ENCODE measurements around the gene GPR142. TPM values are rescaled to one million over a fixed set of nuclear protein-coding genes. Genes with fewer than 3 reads are reported as not detected.

The GPR142 gene
- total RNA-seq, 1 donor from 2014 or later, result 20.7 TPM

- Mint-ChIP-seq H3K4me1 (ENCODE audit: low read depth, unreplicated experiment) (peaks cover 16% of the 10 kb centered on the region), H3K36me3 (ENCODE audit: unreplicated experiment) (no peaks in the 10 kb centered on the region), H3K4me3 (ENCODE audit: unreplicated experiment) (no peak overlapping the region), H3K27ac (ENCODE audit: unreplicated experiment) (no peak overlapping the region), H3K27me3 (ENCODE audit: unreplicated experiment) (peaks cover 11% of the 10 kb centered on the region), H3K9me3 (ENCODE audit: unreplicated experiment) (peaks cover 1% of the 10 kb centered on the region)
- no peak for DNase-seq
- no peak for TF ChIP-seq CTCF (IDR thresholded peaks at IDR 0.05; ENCODE audit: partially characterized antibody, unreplicated experiment)
Observed at GRCh38 chr17:74408262-74408661, 41.0 kb downstream of the GPR142 start.

GRCh38 chr17:74408815-74409214 is 41.5 kb downstream of the GPR142 start:
- Mint-ChIP-seq H3K27me3 (ENCODE audit: unreplicated experiment) (peaks cover 10% of the 10 kb centered on the region), H3K27ac (ENCODE audit: unreplicated experiment) (no peak overlapping the region), H3K9me3 (ENCODE audit: unreplicated experiment) (peaks cover 1% of the 10 kb centered on the region), H3K4me1 (ENCODE audit: low read depth, unreplicated experiment) (peaks cover 11% of the 10 kb centered on the region), H3K4me3 (ENCODE audit: unreplicated experiment) (no peak overlapping the region), H3K36me3 (ENCODE audit: unreplicated experiment) (no peaks in the 10 kb centered on the region)
- TF ChIP-seq CTCF (IDR thresholded peaks at IDR 0.05; ENCODE audit: partially characterized antibody, unreplicated experiment), result no peak
- no peak for DNase-seq

GRCh38 chr17:74410001-74410443 is 42.7 kb downstream of the GPR142 start:
- H3K9me3 Mint-ChIP-seq (ENCODE audit: unreplicated experiment), result no peaks in the 10 kb centered on the region
- H3K4me3 Mint-ChIP-seq (ENCODE audit: unreplicated experiment), result no peak overlapping the region
- no peak for TF ChIP-seq CTCF (IDR thresholded peaks at IDR 0.05; ENCODE audit: partially characterized antibody, unreplicated experiment)
- no peak for DNase-seq
- no peak overlapping the region for H3K27ac Mint-ChIP-seq (ENCODE audit: unreplicated experiment)
- H3K4me1 Mint-ChIP-seq (ENCODE audit: low read depth, unreplicated experiment), result peaks cover 4% of the 10 kb centered on the region
- no peaks in the 10 kb centered on the region for H3K36me3 Mint-ChIP-seq (ENCODE audit: unreplicated experiment)
- H3K27me3 Mint-ChIP-seq (ENCODE audit: unreplicated experiment), result peaks cover 11% of the 10 kb centered on the region

- no peaks in the 10 kb centered on the region for H3K9me3 Mint-ChIP-seq (ENCODE audit: unreplicated experiment)
- no peak overlapping the region for H3K4me3 Mint-ChIP-seq (ENCODE audit: unreplicated experiment)
- H3K27ac Mint-ChIP-seq (ENCODE audit: unreplicated experiment), result no peak overlapping the region
- H3K36me3 Mint-ChIP-seq (ENCODE audit: unreplicated experiment), result no peaks in the 10 kb centered on the region
- DNase-seq, result no peak
- peaks cover 8% of the 10 kb centered on the region for H3K27me3 Mint-ChIP-seq (ENCODE audit: unreplicated experiment)
- H3K4me1 Mint-ChIP-seq (ENCODE audit: low read depth, unreplicated experiment), result peaks cover 6% of the 10 kb centered on the region
- TF ChIP-seq CTCF (IDR thresholded peaks at IDR 0.05; ENCODE audit: partially characterized antibody, unreplicated experiment), result no peak
Observed at GRCh38 chr17:74412581-74412980, 45.3 kb downstream of the GPR142 start.

GRCh38 chr17:74413491-74413890 is 46.2 kb downstream of the GPR142 start:
- no peak for DNase-seq
- Mint-ChIP-seq H3K36me3 (ENCODE audit: unreplicated experiment) (no peaks in the 10 kb centered on the region), H3K4me1 (ENCODE audit: low read depth, unreplicated experiment) (peaks cover 9% of the 10 kb centered on the region), H3K27me3 (ENCODE audit: unreplicated experiment) (peaks cover 11% of the 10 kb centered on the region), H3K4me3 (ENCODE audit: unreplicated experiment) (no peak overlapping the region), H3K27ac (ENCODE audit: unreplicated experiment) (no peak overlapping the region), H3K9me3 (ENCODE audit: unreplicated experiment) (peaks cover 2% of the 10 kb centered on the region)
- TF ChIP-seq CTCF (IDR thresholded peaks at IDR 0.05; ENCODE audit: partially characterized antibody, unreplicated experiment), result no peak
